Thymus (tissue), 2 donors: Measurements from ENCODE around the gene HPRT1. TPM values are rescaled to one million over a fixed set of nuclear protein-coding genes. Genes with fewer than 3 reads are reported as not detected.

Experiments
- polyA plus RNA-seq: library from polyadenylated mRNA; stranded (reverse); fragments of 200-250 nt; gene quantifications from one replicate; pipeline ENCODE4 v1.2.3, GENCODE V29; 2013
- total RNA-seq: library from RNA; stranded (reverse); fragments of 120-200 nt; gene quantifications from one replicate; pipeline ENCODE4 v1.2.4, GENCODE V29; 2013
- donor health status: healthy.

Gene HPRT1
- total and polyA plus RNA-seq, 2 donors, result 23.3 to 60.8 TPM

Other genes starting within 250 kb of the HPRT1 start
- 0.09 TPM for gene CCDC160, start 223.0 kb upstream of the HPRT1 start, total RNA-seq
- gene CCDC160, start 223.0 kb upstream of the HPRT1 start, polyA plus RNA-seq, result 0.43 TPM
- 34.5 TPM for gene PHF6, start 86.9 kb upstream of the HPRT1 start, total RNA-seq
- 14.3 TPM for gene PHF6, start 86.9 kb upstream of the HPRT1 start, polyA plus RNA-seq
- 0.24 TPM for gene PLAC1, start 198.3 kb downstream of the HPRT1 start, total RNA-seq
- gene PLAC1, start 198.3 kb downstream of the HPRT1 start, polyA plus RNA-seq, result 0.91 TPM